ES-I3 (cell line): ENCODE data around the gene PLEKHM2.
A peak's percentile ranks its signal among the peaks of the same experiment; 100 is the strongest.

Source experiments
- H3K36me3 ChIP-seq: 2 replicates; pipeline ENCODE4 v1.6.1; 2013; ENCODE audit warnings: mild to moderate bottlenecking, low read length, control low read depth, moderate library complexity; ENCODE audit not compliant: insufficient read depth
- H3K4me1 ChIP-seq: 2 replicates; pipeline ENCODE4 v1.6.1; 2013; ENCODE audit warnings: mild to moderate bottlenecking, control low read depth, low read length; ENCODE audit not compliant: insufficient read depth
- H3K9ac ChIP-seq: 2 replicates; pipeline ENCODE4 v1.6.1; 2013; ENCODE audit warnings: low read depth, mild to moderate bottlenecking, low read length, moderate library complexity
- H3K9me3 ChIP-seq: 2 replicates; pipeline ENCODE4 v1.6.1; 2013; ENCODE audit warnings: mild to moderate bottlenecking, low read length, moderate library complexity; ENCODE audit not compliant: control insufficient read depth, insufficient read depth

The PLEKHM2 gene

DNA sequence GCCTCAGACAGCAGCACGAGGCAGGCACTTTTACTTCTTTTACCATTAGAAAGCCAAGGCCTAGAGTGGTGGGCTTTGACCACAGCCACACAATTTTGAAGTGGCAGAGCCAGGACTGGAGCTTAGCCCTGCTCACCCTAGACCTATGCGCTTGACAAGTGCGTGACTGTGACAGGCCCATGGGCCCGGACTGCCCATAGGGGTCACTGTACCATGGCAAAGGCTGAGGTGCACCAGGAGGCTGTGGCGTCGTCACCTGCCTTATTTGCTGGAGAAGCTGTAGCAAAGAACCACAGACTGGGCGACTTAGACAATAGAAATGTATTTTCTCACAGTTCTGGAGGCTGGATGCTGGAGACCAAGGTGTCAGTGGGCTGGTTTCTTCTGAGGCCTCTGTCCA is 55.6 kb downstream of the PLEKHM2 start:
- no peaks in the 10 kb centered on the region for H3K36me3 ChIP-seq
- H3K4me1 ChIP-seq, result peaks cover 3% of the 10 kb centered on the region; the same call in 1 of the 2 replicates
- no peaks in the 10 kb centered on the region for H3K9me3 ChIP-seq
- H3K9ac ChIP-seq, result no peak overlapping the region

DNA sequence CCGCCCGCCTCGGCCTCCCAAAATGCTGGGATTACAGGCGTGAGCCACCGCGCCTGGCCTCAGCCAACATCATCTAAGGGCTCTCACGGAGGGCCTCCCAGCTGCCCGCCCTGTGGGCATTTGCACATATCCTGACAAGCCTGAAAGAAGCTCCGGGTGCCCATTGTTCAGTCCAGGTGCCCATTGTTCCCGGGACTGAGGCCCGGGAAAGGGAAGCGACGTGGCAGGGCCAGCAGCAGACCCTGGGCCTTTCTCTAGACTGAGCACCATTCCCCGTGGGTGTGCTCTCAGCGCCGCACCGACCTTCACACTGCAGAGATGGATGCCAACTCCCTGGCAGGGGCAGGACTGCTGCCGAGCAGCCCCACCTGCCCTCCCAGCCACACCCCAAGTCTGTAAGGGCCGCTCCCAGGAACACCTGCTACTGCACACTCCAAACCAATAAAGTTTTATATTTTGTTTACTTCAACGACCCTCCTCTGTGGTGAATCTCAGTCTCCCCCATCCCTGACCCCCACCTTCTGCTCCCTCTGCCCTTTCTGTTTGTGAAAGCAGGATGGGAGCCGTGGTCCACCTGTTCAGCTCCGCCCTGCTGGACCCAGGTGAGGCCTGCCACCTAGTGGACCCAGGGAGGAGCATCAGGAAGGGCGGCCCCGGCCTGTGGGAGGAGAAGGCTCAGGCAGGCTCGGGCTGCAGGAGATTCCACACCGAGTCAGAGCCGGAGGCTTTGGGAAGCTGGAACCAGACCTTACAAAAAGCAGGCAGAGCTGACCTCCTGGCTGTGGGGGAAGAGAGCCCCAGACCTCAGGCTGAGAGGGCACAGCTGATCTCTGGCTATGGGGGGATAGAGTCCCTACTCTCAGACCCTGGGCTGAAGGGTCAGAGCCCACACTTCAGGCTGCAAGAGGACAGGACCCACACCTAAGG is 57.1 kb downstream of the PLEKHM2 start:
- no peaks in the 10 kb centered on the region for H3K36me3 ChIP-seq
- no peak overlapping the region for H3K9ac ChIP-seq
- no peaks in the 10 kb centered on the region for H3K9me3 ChIP-seq
- H3K4me1 ChIP-seq, result peaks cover 3% of the 10 kb centered on the region; the same call in 1 of the 2 replicates

DNA sequence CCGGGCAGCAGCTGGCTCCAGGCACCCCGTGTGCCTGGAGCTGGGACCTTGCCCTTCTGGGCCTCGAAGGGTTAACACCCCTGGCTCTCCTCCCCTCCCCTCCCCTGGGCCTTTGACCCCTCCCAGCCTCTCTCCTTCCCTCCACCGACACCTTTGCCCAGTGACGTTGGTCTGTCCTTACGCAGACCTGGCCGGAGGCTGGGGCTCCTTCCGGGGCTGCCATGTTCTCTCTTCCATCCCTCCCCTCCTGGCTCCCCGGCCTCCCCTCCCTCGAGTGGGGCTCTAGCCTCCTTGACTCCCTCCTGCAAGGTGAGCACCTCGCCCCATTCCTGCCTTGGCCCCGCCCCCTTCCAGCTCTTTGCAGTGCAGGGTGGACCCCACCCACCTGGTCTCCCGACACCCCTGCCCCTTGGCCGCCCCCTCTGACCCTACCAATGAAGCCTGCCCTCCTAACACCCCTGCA is 58.2 kb downstream of the PLEKHM2 start, which contains the start of gene TMEM82:
Gene TMEM82 (plus strand): TSS at position 161 of the 463 bp plus-strand sequence. CDS start 61 bp downstream, at position 222.
- Histone ChIP-seq H3K9me3 (no peaks in the 10 kb centered on the region), H3K4me1 (peaks cover 3% of the 10 kb centered on the region; the same call in 1 of the 2 replicates), H3K9ac (peak within 1 kb of the TSS; percentile 38; the same call in 1 of the 2 replicates), H3K36me3 (no peaks in the 10 kb centered on the region)

DNA sequence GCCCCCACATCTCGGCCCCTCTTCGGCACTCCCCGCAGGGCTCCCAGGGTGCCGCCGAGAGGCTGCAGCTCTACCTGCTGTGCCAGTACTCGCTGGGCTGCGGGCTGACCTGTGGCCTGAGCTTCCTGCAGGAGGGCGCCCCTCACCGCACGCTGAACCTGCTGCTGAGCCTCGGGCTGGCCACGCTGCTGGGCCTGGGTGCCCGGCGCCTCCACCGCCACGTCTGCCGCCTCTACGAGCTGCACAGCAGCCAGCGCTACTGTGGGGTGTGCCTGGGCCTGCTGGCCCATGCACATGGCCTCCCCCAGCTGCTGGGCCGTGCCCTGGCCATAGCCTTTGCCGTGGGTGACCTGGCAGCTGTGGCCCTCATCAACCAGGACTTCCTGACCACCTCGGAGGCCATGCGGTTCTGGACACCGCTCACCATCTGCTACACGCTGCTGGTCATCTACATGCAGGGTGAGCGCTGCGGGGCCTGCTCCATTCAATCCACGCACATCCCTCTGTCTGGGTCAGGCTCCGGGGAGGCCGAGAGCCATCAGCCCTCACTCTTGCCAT is 60.1 kb downstream of the PLEKHM2 start:
- peaks cover 6% of the 10 kb centered on the region; the same call in 1 of the 2 replicates for H3K4me1 ChIP-seq

DNA sequence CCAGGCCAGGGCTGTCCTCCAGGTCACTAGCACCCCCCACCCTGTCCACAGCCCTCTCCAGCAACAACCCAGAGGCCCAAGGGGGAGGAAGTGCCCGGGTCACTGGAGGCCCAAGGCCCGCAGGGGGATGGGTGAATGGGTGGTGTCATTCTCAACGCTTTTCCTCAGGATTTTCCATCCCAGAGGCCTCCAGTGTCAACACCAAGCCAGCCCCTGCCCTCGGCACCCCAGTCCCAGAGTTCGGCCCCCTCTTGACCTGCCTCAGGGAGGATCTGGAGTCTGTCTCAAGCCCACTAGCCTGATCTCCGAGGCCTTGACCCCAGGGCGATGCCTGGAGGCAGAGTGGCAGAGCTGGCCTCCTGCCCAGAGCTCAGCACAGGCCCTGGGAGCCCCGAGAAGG is 63.3 kb downstream of the PLEKHM2 start:
- Histone ChIP-seq H3K9me3 (no peaks in the 10 kb centered on the region), H3K9ac (no peak overlapping the region), H3K4me1 (peaks cover 13% of the 10 kb centered on the region; the same call in 1 of the 2 replicates), H3K36me3 (no peaks in the 10 kb centered on the region)

More for the DNA sequence above, 60.1 kb downstream of the PLEKHM2 start:
- Histone ChIP-seq H3K9me3 (no peaks in the 10 kb centered on the region), H3K9ac (no peak overlapping the region), H3K36me3 (no peaks in the 10 kb centered on the region)

DNA sequence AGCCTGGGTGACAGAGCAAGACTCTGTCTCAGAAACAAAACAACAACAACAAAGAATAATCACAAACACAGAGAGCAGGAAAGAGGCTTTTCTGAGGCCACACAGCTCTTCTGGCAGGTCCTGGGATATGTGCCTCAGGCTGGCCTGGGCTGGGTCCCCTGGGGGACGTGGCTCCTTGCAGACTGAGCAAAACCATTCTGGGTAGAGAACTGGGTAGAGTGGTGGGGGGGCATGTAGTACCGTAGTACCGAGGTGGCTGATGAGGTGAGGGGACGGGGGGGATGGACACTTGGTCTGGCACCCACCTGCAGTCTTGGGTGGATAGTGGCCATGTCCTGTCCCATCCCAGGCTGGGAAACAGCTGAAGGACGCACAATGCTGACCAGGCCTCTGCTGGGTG is 64.1 kb downstream of the PLEKHM2 start:
- no peaks in the 10 kb centered on the region for H3K9me3 ChIP-seq
- H3K9ac ChIP-seq, result no peak overlapping the region
- H3K4me1 ChIP-seq, result peaks cover 13% of the 10 kb centered on the region; the same call in 1 of the 2 replicates
- no peaks in the 10 kb centered on the region for H3K36me3 ChIP-seq

DNA sequence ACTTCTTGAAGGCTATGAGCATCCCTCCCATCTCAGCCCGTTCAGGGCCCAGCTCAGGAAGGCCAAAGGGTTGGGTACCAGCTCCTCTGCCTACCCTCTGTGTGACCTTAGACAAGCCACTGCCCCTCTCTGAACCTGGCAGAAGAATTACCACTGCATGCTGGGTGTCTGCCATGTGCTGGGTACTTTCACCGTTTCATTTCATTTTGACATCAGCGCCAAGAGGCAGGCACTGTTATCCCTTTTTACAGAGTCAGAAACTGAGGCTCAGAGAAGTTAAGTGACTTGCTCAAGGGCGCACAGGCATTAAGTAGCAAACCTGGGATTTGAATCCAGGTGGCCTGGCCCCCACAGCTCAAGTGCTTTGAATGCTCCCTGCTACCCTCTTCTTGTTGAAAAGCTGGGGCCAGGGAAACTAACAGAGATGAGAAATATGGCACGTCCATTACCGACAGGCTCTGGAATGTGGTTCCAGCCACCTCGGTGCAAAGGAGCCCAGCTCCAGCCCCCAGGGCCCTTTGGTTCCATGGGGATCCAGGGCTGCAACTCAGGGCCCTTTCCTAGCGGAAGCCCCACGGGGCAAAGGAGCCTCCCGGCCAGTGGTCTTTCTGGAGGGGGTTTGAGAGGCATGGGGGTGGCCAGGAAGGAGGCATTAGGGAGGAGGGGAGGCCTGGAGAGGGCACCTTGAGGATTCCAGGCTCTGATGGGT is 64.7 kb downstream of the PLEKHM2 start:
- H3K9ac ChIP-seq, result no peak overlapping the region
- peaks cover 13% of the 10 kb centered on the region; the same call in 1 of the 2 replicates for H3K4me1 ChIP-seq
- no peaks in the 10 kb centered on the region for H3K9me3 ChIP-seq
- H3K36me3 ChIP-seq, result no peaks in the 10 kb centered on the region

DNA sequence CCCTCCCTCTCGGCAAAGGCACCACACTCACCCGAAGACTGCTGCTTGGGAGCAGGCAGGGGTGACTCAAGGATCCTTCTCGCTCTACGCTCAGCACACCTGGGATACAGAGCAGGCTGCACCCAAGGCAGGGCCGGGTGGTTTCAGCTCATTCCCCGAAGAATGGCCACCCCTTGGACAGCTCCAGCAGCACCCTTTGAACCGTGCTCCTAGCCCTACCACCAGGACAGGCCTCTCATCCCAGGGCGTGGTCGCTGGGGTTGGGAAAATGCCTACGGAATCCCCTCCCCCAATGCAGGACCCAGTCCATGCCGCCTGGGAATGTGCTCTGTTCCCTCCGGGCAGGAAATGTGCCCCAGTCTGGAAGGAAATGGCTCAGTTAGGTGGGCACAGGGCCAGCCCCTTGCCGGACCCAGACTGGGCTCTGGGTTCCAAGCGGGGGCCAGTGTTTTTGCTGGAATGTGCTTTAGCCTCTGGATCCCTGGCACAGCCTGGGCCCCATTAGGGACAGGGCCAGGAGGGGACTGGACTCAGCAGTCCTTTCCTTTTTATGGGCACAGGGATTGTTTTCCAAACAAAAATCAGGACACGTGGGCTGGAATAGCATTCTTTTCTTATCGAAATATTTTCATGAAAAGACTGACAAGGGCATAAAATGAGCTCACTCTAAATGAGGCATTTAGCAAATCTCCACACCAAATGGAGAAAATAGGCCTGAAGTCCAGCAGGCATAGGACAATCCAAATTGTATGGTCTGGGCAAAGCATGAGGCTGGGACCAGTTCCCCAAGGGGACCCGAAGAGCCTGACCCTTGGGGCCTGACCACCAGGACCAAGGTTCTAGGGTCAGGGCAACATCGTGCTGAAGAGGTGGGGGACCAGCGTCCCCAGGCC is 65.5 kb downstream of the PLEKHM2 start:
- H3K4me1 ChIP-seq, result peaks cover 13% of the 10 kb centered on the region; the same call in 1 of the 2 replicates
- no peak overlapping the region; the same call in 1 of the 2 replicates for H3K9ac ChIP-seq
- no peaks in the 10 kb centered on the region for H3K9me3 ChIP-seq
- no peaks in the 10 kb centered on the region for H3K36me3 ChIP-seq

DNA sequence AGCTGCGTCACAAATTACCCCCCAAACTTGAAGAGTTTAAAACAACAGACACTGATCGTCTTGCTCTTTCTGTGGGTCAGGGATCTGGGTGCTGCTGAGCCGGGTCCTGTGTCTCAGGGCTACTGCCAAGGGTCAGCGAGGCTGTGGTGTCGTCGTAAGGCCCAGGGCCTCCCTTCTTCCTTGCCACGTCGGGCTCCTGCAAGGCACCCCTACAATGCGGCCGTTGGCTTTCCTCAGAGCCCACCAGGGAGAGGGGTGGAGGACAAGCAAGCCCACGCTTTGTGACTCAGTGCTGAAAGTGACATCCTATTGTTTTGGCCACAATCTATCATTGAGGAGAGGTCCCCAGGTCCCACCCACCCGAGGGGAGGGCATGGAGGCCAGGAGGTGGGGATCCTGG is 66.8 kb downstream of the PLEKHM2 start:
- no peaks in the 10 kb centered on the region for H3K9me3 ChIP-seq
- no peak overlapping the region for H3K9ac ChIP-seq
- peaks cover 21% of the 10 kb centered on the region for H3K4me1 ChIP-seq
- H3K36me3 ChIP-seq, result no peaks in the 10 kb centered on the region

DNA sequence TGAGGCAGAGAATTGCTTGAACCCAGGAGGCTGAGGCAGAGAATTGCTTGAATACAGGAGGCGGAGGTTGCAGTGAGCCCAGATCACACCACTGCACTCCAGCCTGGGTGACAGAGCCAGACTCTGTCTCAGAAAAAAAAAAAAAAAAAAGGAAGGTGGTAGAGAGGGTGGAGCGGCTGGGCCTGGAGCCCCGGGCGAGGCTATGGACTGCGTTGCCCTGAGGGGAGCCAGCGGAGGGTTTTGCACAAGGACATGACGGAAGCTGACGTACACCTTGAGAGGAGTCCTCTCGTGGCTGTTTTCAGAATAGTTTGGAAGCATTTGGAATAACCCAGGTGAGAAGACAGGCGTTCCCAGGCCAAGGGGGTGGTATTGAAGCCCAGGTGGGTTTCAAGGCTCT is 67.6 kb downstream of the PLEKHM2 start:
- H3K36me3 ChIP-seq, result no peaks in the 10 kb centered on the region
- H3K9ac ChIP-seq, result no peak overlapping the region
- no peaks in the 10 kb centered on the region for H3K9me3 ChIP-seq
- H3K4me1 ChIP-seq, result peaks cover 28% of the 10 kb centered on the region

DNA sequence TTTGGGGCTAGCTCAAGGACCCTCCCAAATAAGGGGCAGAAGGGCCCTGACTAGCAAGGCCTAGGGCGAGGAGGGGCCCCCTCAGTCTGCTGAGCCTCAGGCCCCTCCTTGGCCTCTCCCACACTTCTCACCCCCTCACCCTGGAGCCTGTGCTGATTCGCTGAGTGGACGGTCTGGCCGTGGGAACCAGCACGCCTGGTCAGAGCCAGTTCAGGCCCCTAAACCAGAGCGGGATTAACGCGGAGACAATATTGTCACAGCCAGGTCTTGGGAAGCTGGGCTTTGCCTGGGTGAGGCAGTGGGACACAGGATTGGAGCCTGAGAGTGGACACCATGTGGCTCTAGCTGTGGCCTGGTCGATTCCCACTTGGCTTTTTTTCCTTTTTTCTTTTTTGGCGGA is 69.7 kb downstream of the PLEKHM2 start:
- H3K9me3 ChIP-seq, result no peaks in the 10 kb centered on the region
- no peaks in the 10 kb centered on the region for H3K36me3 ChIP-seq
- no peak overlapping the region for H3K9ac ChIP-seq
- H3K4me1 ChIP-seq, result peaks cover 39% of the 10 kb centered on the region

DNA sequence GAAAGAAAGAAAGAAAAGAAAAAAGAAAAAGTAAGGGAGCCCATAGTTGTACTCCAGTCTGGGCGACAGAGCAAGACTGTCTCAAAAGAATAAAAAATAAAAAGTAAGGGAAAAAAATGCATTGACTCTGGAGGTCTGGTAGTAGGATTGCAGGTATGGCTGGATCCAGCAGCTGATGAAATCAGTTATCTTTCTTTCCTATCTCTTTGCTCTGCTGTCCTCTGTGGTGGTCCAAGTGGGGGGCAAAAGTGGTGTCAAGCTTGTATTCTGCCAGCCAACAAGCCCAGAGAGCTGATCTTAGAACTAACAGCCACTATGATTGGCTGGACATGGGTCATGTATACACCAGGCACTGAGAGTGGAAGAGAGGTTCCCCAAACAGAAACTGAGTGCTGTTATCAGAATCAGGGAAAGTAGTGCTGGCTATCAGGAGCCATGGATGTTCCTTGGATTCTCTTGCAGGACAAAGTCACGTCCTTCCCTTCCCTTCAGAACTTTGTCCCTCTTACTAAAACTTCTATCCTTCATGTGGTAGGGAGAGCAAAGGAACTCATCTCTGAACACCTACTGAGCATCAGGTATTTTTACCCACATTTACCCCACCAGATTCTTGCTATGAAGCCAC is 71.0 kb downstream of the PLEKHM2 start:
- no peaks in the 10 kb centered on the region for H3K9me3 ChIP-seq
- H3K4me1 ChIP-seq, result peaks cover 27% of the 10 kb centered on the region
- H3K9ac ChIP-seq, result no peak overlapping the region
- no peaks in the 10 kb centered on the region for H3K36me3 ChIP-seq

DNA sequence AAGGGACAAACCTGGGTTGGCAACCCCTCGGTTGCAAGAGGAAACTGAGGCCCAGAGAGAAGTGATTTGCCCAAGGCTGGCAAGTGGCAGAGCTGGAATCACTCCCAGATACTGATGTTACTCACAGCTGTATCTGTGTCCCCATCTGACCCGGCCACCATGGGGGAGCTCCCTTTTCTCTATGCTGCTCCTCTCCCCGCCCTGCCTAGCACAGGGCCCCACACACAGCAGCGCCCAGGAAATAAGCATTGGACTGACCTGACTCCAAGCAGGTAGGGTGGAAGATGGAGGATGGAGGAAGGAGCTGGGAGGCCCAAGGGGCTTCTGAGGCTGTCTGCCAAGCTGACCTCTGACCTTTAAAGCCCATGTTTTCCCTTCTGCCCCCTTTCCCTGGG is 71.5 kb downstream of the PLEKHM2 start:
- peaks cover 26% of the 10 kb centered on the region for H3K4me1 ChIP-seq
- no peaks in the 10 kb centered on the region for H3K9me3 ChIP-seq
- H3K36me3 ChIP-seq, result no peaks in the 10 kb centered on the region
- no peak overlapping the region for H3K9ac ChIP-seq
